Stimulated activated CD4-positive, alpha-beta T cell treated with anti-CD3 and anti-CD28 coated beads, Interleukin-15, amount 100 ng/mL, for 48 hours (primary cell): ENCODE measurements around the gene MAB21L2.

Source experiments
- DNase-seq, 2 donors: peaks; one replicate each; pipeline ENCODE4 v3.0.0-alpha.2; 2020; ENCODE audit warnings: low read depth in 2 of 2

Gene MAB21L2

GRCh38 chr4:150609131-150609530 is 27.2 kb downstream of the MAB21L2 start:
- no peak for DNase-seq

GRCh38 chr4:150619042-150619441 is 37.1 kb downstream of the MAB21L2 start:
- no peak for DNase-seq

DNA sequence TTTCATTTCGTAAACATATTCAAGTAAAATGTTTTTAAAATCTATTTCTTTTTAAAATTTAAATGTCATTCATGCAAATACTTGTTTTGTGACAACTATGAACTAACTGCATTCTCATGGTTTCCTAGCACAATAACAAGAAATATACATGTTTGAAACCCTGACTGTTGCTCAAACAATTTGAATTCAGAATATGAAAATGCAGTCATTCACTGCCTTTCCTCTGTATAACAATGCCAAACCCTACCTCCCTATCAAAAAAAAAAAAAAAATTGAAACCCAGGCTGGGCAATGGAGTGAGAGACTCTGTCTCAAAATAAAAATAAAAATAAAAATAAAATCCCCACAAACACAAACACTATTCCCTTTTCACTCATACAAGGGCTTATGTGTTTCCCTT is 42.1 kb downstream of the MAB21L2 start:
- DNase-seq: no peak

GRCh38 chr4:150625033-150625432 is 43.1 kb downstream of the MAB21L2 start:
- DNase-seq: no peak

GRCh38 chr4:150628073-150628472 is 46.1 kb downstream of the MAB21L2 start:
- DNase-seq: no peak

- no peak for DNase-seq
These were observed 50.7 kb downstream of the MAB21L2 start for GRCh38 chr4:150632639-150633038.
